GM12892 (cell line): ENCODE data around the gene TNS3.

Experiments used
- POLR2A ChIP-seq: IDR thresholded peaks from 2 replicates; pipeline ENCODE4 v1.6.1; 2011; ENCODE audit warnings: low read depth, low read length, control low read depth
- POLR2AphosphoS5 ChIP-seq: IDR thresholded peaks from 2 replicates; pipeline ENCODE4 v1.6.1; 2011; ENCODE audit warnings: low read depth, low read length, control low read depth
- TAF1 ChIP-seq: IDR thresholded peaks from 2 replicates; pipeline ENCODE4 v1.6.1; 2011; ENCODE audit warnings: low read depth, mild to moderate bottlenecking, control low read depth, low read length, borderline replicate concordance

- TF ChIP-seq POLR2A: no peak
- TF ChIP-seq POLR2AphosphoS5: no peak
- no peak for TF ChIP-seq TAF1
Measured at GRCh38 chr7:47411281-47411869, 170.5 kb downstream of the TNS3 start.
